ENCODE results near the gene CDH23. TPM values are rescaled to one million over a fixed set of nuclear protein-coding genes. Genes with fewer than 3 reads are reported as not detected.

CDH23 gene
- total and polyA plus RNA-seq, 10 of the 15 experiments (the other 5 are each of a cell fraction or from before 2014, with no cell fraction given): 0.09 to 0.40 (median 0.15) TPM; not detected in 1

DNA sequence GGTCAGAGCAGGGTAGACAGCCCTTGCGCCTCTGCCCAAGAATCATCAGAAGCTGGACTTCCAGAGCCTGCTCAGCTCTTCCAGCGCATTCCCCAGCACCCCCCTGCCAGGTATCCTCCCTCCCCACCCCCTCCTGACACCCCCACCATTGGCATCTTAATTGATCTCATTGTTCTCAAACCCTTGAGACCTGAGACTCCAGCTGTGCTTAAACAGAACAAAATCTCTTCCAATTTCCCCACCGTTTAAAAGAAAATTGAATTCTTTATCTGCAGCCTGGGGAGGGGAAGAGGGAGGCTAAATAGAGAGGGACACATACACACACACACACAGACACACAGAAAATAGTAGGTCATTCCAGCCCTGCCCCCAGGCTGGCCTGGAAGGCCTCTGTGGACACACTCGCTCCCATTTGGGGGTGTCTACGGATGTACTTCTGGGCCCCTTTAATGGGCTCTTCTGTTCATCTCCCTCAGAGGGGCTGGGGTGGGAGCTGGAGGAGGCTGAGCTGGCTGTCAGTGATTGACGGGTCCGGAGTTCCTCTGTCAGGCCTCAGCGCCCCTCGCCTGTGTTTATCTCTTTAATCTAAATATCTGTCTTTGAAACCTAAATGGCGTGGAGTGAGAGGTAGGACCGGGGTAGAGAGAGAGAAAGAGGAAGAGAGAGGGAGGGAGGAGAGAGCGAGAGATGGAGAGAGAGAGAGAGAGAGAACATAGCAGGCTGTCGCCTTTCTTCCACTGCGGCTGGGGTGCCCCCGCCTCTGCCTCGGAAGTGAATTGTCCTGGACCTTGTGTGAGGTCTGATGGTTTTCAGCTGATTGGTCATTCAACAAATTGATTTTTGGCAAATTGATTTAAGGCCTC is 261.1 kb downstream of the CDH23 start (continued):
- TF ChIP-seq, protein P1, sequence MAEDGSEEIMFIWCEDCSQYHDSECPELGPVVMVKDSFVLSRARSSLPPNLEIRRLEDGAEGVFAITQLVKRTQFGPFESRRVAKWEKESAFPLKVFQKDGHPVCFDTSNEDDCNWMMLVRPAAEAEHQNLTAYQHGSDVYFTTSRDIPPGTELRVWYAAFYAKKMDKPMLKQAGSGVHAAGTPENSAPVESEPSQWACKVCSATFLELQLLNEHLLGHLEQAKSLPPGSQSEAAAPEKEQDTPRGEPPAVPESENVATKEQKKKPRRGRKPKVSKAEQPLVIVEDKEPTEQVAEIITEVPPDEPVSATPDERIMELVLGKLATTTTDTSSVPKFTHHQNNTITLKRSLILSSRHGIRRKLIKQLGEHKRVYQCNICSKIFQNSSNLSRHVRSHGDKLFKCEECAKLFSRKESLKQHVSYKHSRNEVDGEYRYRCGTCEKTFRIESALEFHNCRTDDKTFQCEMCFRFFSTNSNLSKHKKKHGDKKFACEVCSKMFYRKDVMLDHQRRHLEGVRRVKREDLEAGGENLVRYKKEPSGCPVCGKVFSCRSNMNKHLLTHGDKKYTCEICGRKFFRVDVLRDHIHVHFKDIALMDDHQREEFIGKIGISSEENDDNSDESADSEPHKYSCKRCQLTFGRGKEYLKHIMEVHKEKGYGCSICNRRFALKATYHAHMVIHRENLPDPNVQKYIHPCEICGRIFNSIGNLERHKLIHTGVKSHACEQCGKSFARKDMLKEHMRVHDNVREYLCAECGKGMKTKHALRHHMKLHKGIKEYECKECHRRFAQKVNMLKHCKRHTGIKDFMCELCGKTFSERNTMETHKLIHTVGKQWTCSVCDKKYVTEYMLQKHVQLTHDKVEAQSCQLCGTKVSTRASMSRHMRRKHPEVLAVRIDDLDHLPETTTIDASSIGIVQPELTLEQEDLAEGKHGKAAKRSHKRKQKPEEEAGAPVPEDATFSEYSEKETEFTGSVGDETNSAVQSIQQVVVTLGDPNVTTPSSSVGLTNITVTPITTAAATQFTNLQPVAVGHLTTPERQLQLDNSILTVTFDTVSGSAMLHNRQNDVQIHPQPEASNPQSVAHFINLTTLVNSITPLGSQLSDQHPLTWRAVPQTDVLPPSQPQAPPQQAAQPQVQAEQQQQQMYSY (CRISPR knock-in tag; IDR thresholded peaks at IDR 0.05): no peak
- TF ChIP-seq YBX1 (IDR thresholded peaks at IDR 0.05): no peak

DNA sequence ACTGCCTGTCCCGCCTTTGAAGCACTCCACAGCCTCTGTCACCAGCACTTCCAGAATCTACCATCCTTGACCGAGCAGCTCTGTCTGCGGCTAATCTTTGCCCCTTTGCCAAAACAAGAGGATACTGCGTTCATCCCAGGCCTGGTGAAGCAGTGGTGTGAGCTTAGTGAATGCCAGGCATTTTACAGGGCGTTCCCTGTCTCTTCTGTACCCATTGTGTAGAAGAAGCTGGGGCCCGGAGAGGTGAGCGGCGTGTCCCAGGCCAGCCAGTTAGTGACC is 261.7 kb downstream of the CDH23 start:
- Histone ChIP-seq H3K27ac (ENCODE audit: control insufficient read depth, insufficient read depth) (no peak overlapping the region), H3K79me2 (ENCODE audit: control insufficient read depth, insufficient read depth, low read length) (no peaks in the 10 kb centered on the region), H3K4me2 (ENCODE audit: control insufficient read depth, insufficient read depth) (no peak overlapping the region), H4K20me1 (ENCODE audit: control insufficient read depth, insufficient read depth) (no peaks in the 10 kb centered on the region), H3K27me3 (replicated peaks in 1 of 2; ENCODE audit: control insufficient read depth in 2 of 2, insufficient read depth in 2 of 2, low read length in 1 of 2) (no peaks in the 10 kb centered on the region; a peak in 1 of 4 replicates), H3K9ac (ENCODE audit: control insufficient read depth, insufficient read depth, low read length) (no peak overlapping the region), H3K4me1 (ENCODE audit: control insufficient read depth, insufficient read depth, low read length) (no peaks in the 10 kb centered on the region), H2AFZ (ENCODE audit: control insufficient read depth, low read depth, low read length) (no peak overlapping the region), H3K36me3 (ENCODE audit: control insufficient read depth in 2 of 2, insufficient read depth in 2 of 2, low read length in 1 of 2) (no peaks in the 10 kb centered on the region), H3K4me3 (no peak overlapping the region), H3K9me3 (replicated peaks; ENCODE audit: control insufficient read depth, insufficient read depth, low read length) (no peaks in the 10 kb centered on the region)
- ATAC-seq (no peak), FAIRE-seq (no peak), DNase-seq (ENCODE audit: low read depth, low spot score) (no peak)
- CTCF ChIA-PET: interaction anchor here (1.0 to 1.4 kb wide), 2 partner anchors 37 to 154 kb away, joined by 4 read pairs; no protein-coding TSS in a partner anchor
- SMC1A ChIA-PET (ENCODE audit: uncharacterized antibody, unreplicated experiment): interaction anchor here (0.8 kb wide), 1 partner anchor 12 kb away, joined by 3 read pairs; no protein-coding TSS in a partner anchor
- RAD21 ChIA-PET (ENCODE audit: unreplicated experiment): interaction anchor here (0.9 kb wide), 1 partner anchor 38 kb away, joined by 3 read pairs; no protein-coding TSS in a partner anchor
- POLR2A ChIA-PET: interaction anchor here (0.5 kb wide), 1 partner anchor 306 kb away, joined by 3 read pairs; no protein-coding TSS in a partner anchor
- no TSS peak for BruUV-seq (replicated peaks)
- TF ChIP-seq, protein P2, sequence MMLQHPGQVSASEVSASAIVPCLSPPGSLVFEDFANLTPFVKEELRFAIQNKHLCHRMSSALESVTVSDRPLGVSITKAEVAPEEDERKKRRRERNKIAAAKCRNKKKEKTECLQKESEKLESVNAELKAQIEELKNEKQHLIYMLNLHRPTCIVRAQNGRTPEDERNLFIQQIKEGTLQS (IDR thresholded peaks at IDR 0.05; ENCODE audit: borderline replicate concordance, extremely low read depth, low read depth, low read length): no peak
- TF ChIP-seq CHD1 (IDR thresholded peaks at IDR 0.05; ENCODE audit: low read depth, low read length): no peak
- TF ChIP-seq POU2F2 (IDR thresholded peaks at IDR 0.05; ENCODE audit: borderline replicate concordance, low read depth, low read length): no peak
- TF ChIP-seq, protein P3, sequence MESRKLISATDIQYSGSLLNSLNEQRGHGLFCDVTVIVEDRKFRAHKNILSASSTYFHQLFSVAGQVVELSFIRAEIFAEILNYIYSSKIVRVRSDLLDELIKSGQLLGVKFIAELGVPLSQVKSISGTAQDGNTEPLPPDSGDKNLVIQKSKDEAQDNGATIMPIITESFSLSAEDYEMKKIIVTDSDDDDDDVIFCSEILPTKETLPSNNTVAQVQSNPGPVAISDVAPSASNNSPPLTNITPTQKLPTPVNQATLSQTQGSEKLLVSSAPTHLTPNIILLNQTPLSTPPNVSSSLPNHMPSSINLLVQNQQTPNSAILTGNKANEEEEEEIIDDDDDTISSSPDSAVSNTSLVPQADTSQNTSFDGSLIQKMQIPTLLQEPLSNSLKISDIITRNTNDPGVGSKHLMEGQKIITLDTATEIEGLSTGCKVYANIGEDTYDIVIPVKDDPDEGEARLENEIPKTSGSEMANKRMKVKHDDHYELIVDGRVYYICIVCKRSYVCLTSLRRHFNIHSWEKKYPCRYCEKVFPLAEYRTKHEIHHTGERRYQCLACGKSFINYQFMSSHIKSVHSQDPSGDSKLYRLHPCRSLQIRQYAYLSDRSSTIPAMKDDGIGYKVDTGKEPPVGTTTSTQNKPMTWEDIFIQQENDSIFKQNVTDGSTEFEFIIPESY (IDR thresholded peaks at IDR 0.05): no peak
- no peak for TF ChIP-seq ZNF274 (IDR thresholded peaks at IDR 0.05; ENCODE audit: insufficient read depth, insufficient read length)
- in situ Hi-C loops (cut with MboI) (no loop called here), intact Hi-C loops (cut with micrococcal nuclease; ENCODE audit: unreplicated experiment) (no loop called here)
- 34% methylated on average over 8 of the region's 8 CpGs for WGBS (ENCODE audit: insufficient coverage, insufficient replicate concordance, low lambda C conversion rate, missing lambda C conversion rate)

Data from GM12878 (cell line).